Fibroblast of the conjunctiva (primary cell): Measurements from ENCODE around the gene FCHO1.
A peak's percentile ranks its signal among the peaks of the same experiment; 100 is the strongest.
"Not testable (repeated sequence)": the region's sequence is repeated elsewhere in the genome, so short reads cannot be mapped to it uniquely, and the experiment has no call there.

Experiments
- DNase-seq: peaks from one replicate; pipeline ENCODE4 v3.0.0-alpha.2; 2010; ENCODE audit warnings: low read depth

Gene FCHO1

DNA sequence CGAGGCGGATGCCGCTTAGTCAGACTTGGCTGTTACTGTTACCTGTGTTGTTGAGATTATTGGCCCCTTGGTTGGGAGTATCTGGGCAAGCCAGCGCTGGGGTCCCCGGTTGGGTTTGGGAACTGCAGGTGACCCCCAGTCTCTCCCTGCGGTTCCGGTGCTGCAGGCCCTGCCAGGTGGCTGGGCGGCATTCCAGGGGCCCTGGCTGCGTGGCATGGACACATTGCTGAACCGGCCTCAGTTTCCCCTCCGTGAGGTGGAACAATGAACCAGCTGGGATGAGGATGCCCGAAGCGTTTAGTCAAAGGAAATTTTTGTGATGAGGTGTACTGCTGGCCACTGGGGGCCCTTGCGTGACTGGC is 44.2 kb downstream of the FCHO1 start:
- no peak for DNase-seq

DNA sequence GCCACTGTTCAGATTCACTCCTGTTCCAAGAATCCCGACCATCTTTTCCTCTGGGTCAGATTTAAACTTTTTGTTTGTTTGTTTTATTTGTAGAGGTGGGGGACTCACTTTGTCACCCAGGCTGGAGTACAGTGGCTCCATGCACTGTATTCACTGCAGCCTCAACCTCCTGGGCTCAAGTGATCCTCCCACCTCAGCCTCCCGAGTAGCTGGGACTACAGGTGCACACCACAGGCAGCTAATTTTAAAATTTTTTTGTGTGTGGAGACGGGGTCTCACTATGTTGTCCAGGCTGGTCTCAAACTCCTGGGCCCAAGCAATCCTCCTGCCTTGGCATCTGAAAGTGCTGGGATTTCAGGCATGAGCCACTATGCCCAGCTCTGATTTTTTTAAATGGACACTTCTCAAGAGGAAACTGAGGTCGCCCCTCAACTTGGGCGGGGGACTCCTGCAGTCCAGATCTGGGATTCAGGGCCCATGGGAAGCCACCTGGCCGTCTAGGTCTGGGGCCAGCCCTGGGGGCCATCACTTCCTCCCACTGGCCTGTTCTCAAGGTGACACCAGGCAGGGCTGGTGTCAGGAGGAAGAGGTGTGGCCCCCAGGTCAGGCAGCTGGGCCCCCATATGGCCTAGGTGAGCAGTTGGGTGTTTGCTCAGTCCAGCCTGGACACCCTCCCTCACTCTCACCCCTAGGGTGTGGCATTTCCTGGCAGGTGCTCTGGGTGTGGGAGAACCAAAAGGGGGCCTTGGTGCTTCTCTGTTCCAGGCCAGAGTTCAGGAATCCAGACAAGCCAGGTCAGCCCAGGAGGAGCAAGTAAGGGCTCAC is 44.9 kb downstream of the FCHO1 start:
- no peak for DNase-seq

DNA sequence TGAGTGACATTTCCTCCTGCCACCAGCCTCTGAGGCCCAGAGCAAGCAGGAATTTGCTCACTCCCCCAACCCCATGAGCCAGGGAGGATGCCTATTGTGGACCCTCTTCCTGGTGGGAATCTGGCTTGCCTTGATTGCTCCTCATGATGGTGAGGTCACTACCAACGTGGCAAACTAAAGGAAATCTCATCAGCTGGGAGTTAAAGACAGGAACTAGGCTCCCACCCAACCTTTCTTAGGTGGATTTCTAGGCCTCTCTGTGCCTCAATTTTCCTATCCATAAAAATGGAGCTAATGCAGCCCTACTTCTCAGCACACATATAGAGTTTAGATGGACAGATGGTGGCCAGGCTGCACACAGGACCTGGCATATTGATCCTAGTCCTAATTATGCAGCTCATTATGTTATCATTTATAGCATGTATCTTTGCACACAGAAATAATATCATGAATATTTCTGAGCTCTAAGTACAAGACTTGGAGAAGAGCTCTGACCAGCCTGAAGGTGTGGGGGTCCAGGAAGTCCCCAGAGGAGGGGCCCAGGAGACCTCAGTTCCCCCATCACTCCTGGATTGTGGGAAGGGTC is 45.7 kb downstream of the FCHO1 start:
- no peak for DNase-seq

DNA sequence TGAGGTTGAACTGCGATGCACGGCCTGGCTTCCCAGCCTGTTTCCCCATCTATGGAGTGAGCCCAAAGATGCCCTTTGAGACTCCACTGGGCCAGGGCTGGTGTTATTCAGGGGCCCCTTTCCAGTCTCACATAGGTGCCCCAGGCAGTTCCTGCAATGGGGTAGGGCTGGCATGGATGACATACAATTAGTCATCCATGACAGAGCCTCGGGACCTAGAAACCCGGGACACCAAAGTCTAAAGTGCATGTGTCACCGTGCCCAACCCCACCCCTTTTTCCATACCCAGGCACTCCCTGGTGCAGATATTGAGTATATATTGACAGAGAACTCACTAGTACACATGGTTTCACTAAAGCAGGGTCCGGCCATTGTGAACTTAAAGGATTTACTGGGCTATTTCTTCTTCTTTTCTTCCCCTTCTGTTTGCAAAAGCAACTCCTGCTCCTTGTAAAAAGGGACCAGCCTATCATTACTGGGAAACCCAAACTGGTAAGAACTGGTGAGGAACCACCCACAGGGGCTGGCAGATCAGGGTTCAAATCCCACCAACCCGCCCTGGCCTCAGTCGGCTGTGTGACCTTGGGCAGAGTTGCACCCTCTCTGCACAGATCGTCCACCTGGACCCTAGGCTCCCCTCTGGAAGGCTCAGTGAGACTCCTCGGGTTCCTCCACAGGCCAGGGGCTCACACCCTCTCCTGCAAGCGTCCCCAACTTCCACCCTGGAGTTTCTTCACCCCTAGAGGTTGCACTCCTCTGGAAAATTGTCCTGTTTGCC is 46.3 kb downstream of the FCHO1 start:
- no peak for DNase-seq

- not testable (repeated sequence) for DNase-seq
Observed at GRCh38 chr19:17798599-17798998, 47.3 kb downstream of the FCHO1 start.

GRCh38 chr19:17802137-17802858 is 51.0 kb downstream of the FCHO1 start:
- DNase-seq, result no peak

DNA sequence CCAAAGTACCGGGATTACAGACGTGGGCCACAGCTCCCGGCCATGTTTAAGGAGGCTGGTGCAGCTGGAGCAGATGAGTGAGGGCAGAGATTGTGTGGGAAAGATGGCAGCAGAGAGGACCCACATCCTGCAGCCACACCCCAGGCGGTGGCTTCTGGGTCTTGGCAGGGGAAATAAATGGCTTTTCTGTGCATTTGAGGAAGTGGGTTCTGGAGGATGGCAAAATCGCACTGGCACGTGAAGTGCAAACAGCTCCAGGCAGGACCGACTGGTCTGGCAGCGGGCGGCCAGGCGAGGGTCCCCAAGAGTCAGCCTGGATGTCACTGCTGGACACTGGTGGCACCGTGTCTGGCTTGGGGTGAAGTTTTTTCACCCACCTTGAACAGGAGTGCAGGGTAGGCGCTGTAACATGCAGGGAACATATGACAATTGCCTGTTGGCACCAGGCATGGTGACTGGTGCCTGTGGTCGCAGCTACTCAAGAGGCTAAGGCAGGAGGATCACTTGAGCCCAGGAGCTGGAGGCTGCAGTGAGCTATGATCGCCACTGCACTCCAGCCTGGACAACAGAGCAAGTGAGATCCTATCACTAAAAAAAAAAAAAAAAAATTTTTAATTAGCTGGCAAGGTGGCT is 52.1 kb downstream of the FCHO1 start:
- no peak for DNase-seq

GRCh38 chr19:17805427-17805826 is 54.1 kb downstream of the FCHO1 start:
- no peak for DNase-seq

DNA sequence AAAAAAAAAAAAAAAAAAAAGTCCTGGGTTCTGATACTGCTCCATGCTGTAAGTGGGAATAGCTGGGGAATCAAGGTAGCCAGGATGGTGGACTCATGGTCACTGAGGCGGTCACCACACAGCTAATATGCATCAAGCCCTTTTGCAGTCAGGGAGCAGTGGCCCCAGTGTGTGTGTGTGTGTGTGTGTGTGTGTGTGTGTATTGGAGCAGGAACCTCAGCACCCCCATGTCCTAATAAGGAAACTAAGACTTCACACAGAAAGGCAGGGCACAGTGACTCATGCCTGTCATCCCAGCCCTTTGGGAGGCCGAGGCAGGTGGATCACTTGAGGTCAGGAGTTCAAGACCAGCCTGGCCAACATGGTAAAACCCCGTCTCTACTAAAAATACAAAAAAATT is 55.7 kb downstream of the FCHO1 start:
- no peak for DNase-seq

DNA sequence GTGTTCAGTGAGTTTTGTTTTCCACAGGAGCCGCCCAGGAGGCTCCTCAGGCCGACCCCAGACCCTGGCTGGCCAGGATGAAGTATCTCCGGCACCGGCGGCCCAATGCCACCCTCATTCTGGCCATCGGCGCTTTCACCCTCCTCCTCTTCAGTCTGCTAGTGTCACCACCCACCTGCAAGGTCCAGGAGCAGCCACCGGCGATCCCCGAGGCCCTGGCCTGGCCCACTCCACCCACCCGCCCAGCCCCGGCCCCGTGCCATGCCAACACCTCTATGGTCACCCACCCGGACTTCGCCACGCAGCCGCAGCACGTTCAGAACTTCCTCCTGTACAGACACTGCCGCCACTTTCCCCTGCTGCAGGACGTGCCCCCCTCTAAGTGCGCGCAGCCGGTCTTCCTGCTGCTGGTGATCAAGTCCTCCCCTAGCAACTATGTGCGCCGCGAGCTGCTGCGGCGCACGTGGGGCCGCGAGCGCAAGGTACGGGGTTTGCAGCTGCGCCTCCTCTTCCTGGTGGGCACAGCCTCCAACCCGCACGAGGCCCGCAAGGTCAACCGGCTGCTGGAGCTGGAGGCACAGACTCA is 56.5 kb downstream of the FCHO1 start:
- no peak for DNase-seq

GRCh38 chr19:17811103-17811502 is 59.8 kb downstream of the FCHO1 start:
- no peak for DNase-seq

GRCh38 chr19:17811681-17812080 is 60.4 kb downstream of the FCHO1 start:
- DNase-seq, result no peak

GRCh38 chr19:17812099-17812498 is 60.8 kb downstream of the FCHO1 start:
- no peak for DNase-seq

DNA sequence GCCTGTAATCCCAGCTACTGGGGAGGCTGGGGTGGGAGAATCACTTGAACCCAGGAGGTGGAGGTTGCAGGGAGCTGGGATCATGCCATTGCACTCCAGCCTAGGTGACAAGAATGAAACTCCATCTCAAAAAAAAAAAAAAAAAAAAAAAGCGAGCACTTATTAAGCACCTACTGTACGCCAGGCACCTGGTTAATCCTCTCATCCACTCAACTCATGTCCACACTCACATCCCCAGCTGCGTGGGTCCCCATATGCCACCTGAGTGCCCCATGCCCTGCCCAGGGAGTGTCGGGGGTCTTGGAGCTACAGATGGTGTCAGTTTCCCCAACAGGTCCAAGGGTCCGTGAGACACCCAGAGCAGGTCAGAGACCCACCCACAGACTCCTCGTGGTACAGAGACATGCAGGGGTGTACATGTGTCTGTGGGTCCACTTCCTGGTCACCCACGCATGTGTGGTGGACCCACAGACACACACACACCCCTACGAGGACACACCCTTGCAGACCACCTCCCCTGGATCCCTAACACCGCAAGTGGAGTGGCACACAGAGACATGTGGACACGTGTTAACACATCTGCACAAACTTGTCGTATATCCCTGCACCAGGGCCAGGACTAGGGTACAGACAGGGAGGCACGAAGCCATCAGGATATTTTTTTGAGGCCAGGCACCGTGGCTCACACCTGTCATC is 66.5 kb downstream of the FCHO1 start:
- no peak for DNase-seq

DNA sequence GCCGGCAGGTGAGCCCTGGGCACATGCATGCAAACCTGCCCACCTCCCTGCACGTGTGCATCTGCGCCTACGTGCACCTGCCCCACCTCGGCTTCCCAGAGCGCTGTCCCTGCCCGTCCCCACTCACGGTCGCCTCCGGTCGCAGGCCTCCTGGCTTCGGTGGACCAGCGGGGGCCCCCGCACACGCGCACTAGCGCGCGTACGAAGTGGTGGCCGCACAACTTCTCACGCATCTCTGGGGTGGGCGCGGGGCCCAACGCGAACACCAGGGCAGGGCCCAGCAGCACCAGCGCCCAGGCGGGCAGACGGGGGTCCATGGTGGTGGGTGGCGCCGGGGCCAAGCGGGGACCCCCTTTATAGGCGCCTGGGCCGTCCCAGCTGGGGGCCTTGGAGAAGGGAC is 69.9 kb downstream of the FCHO1 start, which contains the start of gene INSL3:
Gene INSL3 (minus strand): TSS at position 330 of the 400 bp plus-strand sequence. CDS start 13 bp downstream, at position 317.
- no peak for DNase-seq

GRCh38 chr19:17824339-17824738 is 73.1 kb downstream of the FCHO1 start:
- DNase-seq, result no peak

DNA sequence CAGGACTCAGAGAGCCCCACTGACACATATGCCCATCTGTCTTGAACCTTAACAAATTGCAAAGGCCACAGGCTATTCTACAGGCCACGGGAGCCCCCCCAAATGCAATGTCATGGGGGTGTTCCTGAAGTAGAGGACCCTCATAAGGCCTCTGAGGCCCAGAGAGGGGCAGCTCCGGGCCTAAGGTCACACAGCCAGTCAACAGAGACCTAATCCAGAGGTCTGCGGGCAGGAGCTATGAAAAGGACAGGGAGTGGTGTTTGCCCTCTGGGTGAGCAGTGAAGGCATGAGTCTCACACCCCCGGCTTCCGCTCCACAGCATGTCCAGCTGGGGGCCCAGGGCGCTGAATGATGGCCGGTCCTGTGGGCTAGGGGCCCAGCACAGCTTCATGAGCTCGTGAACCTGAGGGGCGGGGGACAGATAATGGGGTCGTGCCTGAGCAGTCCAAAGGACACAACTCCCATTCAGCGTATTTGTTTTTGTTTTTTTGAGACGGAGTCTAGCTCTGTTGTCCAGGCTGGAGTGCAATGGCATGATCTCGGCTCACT is 75.3 kb downstream of the FCHO1 start:
- DNase-seq, result no peak

DNA sequence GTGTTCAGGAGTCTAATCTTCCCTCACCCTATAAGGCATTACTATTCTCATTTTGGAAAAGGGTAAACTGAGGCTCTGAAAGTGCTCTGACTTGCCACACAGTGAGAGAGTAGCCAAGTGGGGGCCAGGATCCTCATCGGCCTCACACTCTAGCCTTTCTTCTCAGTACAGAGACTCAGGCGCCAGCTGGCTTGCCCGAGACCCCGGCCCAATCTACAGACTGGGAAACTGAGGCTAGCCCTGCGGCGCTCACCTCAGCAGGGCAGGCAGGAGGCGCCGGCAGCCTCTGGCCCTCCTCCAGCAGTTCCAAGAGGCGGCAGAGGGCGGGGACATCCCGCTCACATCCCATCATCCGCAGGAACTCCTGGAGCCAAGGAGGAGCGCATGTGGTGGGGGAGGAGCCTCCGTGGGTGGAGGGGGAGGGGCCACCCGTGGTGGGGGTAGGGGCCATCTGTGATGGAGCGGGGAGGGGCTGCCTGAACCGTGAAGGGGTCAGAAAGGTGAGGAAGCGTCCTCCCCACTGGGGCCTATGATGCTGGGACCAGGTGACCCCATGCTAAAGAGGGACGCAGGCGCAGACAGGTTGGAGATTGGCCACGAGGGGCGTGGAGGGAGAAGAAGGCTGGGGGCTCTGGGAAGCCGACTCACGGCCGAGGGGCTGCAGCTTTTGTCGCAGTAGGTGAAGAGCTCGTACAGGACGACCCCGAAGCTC is 78.7 kb downstream of the FCHO1 start:
- no peak for DNase-seq

DNA sequence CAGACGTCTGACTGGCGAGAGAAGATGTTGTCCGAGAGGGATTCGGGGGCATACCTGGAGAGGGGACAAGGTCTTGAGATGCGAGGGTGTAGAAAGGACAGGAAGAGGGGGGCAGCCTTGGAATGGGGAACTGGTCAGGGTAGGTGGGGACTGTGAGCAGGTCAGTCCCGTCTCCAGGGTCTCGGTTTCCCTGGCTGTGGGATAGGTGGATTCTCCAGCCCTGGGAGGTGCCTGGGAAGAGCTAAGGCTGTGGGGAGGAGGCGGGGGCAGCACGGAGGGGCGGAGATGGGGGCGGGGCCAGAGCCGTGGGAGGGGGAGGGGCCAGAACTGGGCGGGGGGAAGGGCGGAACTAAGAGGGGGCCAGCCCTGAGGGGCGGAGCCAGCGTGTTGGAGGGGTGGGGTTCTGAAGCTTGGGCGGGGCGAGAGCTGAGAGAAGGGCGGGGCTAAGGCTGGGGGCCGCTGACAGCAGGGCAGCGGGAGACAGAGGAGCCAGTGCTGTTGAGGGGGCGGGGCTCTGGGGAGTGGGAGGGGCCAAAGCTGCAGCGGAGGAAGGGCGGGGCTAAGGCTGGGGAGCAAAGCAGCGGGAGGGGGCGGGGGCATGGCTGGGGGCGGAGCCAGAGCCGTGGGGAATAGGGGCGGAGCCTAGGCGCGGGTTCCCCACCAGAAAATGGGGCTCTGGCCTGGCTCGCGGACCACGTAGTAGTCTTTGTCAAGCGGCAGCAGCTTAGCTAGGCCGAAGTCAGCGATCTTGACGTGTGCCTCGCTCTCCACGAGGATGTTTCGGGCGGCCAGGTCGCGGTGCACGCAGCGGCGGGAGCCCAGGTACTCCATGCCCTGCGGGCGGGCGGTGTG is 79.5 kb downstream of the FCHO1 start:
- DNase-seq, result peak; percentile 57
